Measurements from ENCODE around the gene LRFN2.

Gene LRFN2

GRCh38 chr6:40378725-40379074 is 208.5 kb downstream of the LRFN2 start:
- no peak for DNase-seq (ENCODE audit: low spot score)

DNA sequence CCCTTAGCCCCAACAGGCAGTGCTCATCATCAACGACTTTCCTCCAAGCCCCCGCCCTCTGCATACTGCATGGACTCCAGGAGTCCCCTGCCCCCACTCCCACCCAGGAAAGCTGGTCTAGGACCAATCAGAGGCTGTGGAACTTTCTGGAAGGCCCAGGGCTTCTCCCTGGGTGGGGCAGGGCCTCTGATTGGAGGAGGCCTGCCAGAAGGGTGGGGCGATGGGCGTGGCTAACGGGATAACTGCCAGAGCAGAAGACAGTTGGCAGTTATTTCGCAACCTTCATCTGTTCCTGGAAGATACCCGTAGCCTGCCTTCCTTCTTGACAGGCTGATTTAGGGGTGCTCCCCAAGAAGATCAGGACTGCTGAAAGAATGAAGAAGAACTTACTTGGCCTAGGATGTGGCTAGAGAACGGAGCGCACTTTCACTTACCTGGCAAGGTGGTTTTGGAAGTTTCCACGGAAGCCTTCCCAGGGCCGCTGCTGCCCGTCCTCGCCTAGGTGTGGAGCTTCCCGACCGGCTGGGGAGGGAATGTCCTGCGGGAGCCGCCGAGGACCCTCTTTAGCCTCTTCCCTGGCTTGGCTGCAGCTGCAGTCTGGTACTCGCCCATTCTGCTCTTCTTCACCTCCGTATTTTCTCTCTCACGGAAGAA is 209.0 kb downstream of the LRFN2 start:
- DNase-seq (ENCODE audit: low spot score) = no peak

- DNase-seq (ENCODE audit: low spot score) = no peak
These were observed 209.9 kb downstream of the LRFN2 start for GRCh38 chr6:40377173-40377806.

DNA sequence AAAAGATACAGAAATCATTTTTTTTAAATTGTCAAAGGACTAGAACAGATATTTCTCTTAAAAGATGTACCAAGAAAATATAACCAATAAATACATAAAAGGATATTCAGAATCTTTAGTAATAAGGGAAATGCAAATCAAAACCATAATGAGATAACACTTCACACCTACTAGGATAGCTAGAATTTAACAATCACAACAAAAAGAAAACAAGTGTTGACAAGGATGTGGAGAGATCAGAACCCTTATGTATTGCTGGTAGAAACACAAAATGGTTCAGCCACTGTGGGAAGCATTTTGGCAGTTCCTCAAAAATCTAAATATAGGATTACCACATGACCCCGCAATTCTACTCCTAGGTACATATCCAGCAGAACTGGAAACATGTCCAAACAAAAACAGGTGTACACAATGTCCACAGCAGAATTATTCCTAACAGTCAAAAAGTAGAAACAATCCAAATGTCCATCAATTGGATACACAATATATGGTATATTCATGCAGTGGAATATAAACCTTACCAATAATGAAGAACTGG is 211.0 kb downstream of the LRFN2 start:
- DNase-seq (ENCODE audit: low spot score) = peak; percentile 96

GRCh38 chr6:40373267-40373666 is 213.9 kb downstream of the LRFN2 start:
- DNase-seq (ENCODE audit: low spot score) = no peak

DNA sequence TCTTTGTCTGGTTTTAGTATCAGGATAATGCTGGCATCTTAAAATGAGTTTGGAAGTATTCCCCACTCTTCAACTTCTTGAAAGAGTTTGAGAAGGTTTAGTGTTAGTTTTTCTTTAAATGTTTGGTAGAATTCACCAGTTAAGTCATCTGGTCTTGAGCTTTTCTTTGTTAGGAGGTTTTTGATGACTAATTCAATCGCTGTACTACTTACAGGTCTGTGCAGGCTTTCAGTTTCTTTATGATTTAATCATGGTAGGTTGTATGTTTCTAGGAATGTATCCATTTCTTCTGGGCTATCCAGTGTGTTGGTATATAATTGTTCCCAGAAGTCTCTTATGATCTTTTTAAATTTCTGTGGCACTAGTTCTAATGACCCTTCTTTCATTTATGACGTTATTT is 215.5 kb downstream of the LRFN2 start:
- no peak for DNase-seq (ENCODE audit: low spot score)

DNA sequence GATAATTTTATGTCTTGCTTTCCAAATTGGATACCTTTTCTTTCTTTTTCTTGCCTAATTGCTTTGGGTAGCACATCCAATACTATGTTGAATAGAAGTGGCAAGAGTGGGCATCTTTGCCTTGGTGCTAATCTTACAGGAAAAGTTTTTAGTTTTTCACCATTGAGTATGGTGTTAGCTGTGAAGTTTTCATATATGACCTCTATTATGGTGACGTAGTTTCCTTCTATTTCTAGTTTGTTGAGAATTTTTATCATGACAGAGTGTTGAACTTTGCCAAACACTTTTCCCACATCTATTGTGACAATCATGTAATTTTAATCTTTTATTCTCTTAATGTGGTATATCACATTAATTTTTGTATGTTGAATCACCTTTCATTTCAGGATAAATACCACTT is 216.1 kb downstream of the LRFN2 start:
- DNase-seq (ENCODE audit: low spot score) = no peak

DNA sequence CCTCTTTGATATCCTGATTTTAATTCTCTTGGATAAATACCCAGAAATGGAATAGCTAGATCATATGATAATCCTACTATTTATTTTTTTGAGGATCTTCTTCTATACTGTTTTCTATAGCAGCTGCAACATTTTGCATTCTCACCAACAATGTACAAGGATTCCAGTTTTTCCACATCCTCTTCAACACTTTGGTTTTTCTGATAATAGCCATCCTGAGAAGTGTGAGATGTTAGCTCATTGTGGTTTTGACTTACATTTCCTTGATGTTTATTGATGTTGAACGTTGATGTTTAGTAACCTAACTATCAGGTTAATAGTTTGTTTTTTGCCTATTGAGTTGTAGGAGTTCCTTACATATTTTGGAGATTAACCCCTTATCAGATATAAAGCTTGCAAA is 217.3 kb downstream of the LRFN2 start:
- no peak for DNase-seq (ENCODE audit: low spot score)

- no peak for DNase-seq (ENCODE audit: low spot score)
These were observed 218.1 kb downstream of the LRFN2 start for GRCh38 chr6:40369042-40369441.

- no peak for DNase-seq (ENCODE audit: low spot score)
These were observed 224.3 kb downstream of the LRFN2 start for GRCh38 chr6:40362859-40363258.

DNA sequence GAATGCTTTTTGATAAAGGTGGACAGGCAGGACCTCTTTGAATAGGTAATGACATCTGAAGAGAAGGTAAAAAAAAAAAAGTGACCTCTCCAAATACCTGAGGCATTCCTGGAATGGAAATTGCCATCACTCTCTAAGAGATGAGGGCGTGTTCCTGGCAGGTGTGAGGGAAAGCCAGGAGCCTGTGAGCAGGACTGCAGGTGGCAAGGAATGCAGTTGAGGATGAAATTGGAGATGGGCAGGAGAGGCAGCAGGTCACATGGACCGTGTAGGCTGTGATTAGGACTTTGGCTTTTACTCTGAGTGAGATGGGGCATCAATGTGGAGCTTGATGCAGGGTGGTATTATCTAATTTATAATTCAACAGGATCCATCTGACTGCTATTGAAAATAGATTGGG is 227.4 kb downstream of the LRFN2 start:
- DNase-seq (ENCODE audit: low spot score) = peak; percentile 22

GRCh38 chr6:40358473-40359460 is 228.4 kb downstream of the LRFN2 start:
- DNase-seq (ENCODE audit: low spot score) = no peak

- no peak for DNase-seq (ENCODE audit: low spot score)
These were observed 230.8 kb downstream of the LRFN2 start for GRCh38 chr6:40356242-40356910.

DNA sequence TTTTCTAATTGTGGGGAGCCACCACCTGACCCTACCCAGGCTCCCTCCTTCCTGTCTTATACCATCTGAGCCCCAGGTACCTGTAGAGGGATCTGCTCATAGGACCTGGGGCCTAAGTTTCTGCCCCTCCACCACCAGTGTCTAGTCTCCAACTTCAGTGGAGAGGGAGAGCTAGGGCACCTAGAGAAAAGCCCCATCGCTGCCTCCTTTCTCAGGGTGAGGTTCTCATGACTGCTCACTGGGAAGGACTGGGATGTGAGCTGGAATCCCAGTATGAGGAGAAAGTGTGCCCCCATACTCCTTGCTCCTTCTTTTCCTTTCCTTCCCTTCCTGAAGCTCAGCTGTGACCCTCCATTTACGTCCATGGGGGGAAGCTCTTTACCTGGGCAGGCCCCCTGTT is 231.6 kb downstream of the LRFN2 start:
- no peak for DNase-seq (ENCODE audit: low spot score)

- DNase-seq (ENCODE audit: low spot score) = no peak
These were observed 232.1 kb downstream of the LRFN2 start for GRCh38 chr6:40355066-40355465.

DNA sequence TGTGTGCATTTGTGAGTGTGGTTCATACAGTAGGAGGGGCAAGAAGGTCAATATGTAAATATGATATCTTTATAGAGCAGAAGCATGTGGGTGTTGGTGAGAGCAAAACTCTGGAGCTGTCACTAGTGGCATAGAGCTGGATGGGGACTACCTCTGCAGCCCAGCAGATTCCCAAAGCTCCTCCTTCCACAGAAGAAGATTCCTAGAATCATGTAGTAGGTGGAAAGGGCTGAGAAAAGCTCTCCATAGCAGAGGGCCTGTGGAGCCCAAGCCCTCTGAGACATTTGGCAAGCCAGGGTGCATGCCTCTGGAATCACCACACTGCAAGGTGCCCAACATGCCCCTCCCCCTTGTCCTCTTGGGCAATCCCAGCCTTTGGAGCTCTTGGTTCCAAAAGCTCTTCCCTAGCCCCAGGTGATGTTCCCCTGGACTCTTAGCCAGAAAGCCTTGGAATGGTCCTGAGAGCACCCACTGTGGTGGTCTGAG is 233.2 kb downstream of the LRFN2 start:
- no peak for DNase-seq (ENCODE audit: low spot score)

GRCh38 chr6:40353197-40353966 is 233.8 kb downstream of the LRFN2 start:
- DNase-seq (ENCODE audit: low spot score) = no peak

DNA sequence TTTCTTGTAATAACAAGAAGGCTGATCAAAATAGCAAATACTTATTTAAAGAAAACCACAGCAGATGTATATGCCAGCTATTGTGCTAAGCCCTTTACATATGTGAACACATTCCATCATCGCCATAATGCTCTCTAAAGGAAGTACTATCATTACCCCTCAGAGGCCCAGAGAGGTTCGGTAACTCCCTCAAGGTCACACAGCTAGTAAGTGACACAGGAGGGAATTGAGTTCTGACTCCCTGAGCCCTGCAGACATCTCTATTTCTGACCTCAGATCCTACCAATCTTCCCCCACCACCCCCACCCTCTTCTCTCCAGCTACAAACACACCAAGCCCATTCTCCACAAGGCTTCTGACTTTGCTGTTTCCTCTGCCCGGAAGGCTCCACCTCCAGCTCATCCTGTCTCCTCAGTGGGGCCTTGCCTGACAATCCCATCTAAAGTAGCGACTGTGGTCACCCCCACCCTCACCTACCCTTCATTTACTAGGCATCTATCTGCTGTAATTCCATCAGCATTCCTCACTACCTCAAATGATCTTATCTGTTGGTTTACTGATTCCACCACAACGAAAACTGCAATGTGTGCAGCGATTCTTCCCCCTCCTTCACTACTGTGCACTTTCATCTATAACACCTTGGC is 234.5 kb downstream of the LRFN2 start:
- DNase-seq (ENCODE audit: low spot score) = no peak

GRCh38 chr6:40352006-40352405 is 235.2 kb downstream of the LRFN2 start:
- DNase-seq (ENCODE audit: low spot score) = no peak

DNA sequence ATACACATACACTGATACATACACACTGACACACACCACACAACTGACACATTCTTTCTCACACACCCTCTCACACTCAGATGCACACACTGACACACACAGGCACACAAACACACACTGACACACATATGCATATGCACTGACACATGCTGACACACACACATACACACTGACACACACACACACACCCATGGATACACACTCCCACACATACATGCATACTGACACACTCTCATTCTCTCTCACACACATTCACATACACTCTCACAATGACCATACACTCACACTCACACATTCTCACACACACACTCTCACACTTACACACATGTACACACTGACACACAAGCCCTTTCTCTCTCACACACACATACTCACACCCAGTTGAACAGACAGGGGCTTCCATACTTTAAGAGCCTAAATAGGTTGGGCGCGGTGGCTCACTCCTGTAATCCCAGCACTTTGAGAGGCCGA is 236.4 kb downstream of the LRFN2 start:
- DNase-seq (ENCODE audit: low spot score) = no peak
